Measurements from ENCODE around the gene TSPAN9.

DNA sequence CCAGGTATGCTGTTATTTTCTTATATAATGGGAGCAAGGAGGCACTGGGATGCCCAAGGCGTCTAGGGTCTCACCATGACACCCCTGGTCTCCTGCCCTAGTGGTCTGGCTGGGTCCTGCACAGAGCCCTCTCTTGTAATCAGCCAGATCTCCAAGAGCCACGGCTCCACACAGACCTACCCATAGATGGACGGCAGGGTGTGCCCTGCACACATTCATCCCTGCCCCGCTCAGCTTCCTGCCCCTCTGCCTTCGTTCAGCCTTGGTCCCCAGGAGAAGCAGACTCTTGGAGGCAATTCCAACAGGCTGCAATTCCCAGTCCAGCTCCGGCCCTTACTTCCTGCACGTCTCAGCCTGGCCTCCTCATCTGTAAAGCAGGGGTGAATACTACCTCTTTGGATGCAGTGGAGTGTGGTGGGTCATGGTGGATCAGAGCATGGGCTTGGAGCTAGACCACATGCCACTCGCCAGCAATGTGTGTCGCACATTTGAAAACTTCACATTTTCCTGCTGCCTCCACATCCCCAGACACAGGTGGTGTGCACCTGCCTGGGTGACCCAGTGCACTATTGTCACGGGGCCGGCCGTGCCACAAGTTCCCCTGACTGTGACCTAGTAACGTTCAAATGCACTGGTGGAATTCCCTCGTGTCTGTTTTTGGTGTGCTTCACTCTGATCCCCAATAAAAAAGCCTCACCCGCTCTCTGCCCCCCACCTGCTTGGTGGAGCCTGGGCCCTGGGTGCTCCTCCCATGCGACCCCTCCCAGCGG lies 242.7 kb downstream of the TSPAN9 start:
- no peak for TF ChIP-seq MXI1 (IDR thresholded peaks at IDR 0.05; ENCODE audit: borderline replicate concordance, low read depth, low read length)
- TF ChIP-seq RFX5 (IDR thresholded peaks at IDR 0.05; ENCODE audit: low read depth, low read length): no peak
- TF ChIP-seq, protein P1, sequence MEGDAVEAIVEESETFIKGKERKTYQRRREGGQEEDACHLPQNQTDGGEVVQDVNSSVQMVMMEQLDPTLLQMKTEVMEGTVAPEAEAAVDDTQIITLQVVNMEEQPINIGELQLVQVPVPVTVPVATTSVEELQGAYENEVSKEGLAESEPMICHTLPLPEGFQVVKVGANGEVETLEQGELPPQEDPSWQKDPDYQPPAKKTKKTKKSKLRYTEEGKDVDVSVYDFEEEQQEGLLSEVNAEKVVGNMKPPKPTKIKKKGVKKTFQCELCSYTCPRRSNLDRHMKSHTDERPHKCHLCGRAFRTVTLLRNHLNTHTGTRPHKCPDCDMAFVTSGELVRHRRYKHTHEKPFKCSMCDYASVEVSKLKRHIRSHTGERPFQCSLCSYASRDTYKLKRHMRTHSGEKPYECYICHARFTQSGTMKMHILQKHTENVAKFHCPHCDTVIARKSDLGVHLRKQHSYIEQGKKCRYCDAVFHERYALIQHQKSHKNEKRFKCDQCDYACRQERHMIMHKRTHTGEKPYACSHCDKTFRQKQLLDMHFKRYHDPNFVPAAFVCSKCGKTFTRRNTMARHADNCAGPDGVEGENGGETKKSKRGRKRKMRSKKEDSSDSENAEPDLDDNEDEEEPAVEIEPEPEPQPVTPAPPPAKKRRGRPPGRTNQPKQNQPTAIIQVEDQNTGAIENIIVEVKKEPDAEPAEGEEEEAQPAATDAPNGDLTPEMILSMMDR (conservative IDR thresholded peaks at IDR 0.05; ENCODE audit: low read depth, low read length): no peak
- no peak for TF ChIP-seq RCOR1 (IDR thresholded peaks at IDR 0.05; ENCODE audit: insufficient replicate concordance, low read length)
- TF ChIP-seq POLR2A (IDR thresholded peaks at IDR 0.05; ENCODE audit: low read depth, low read length): no peak
- TF ChIP-seq FOS (IDR thresholded peaks at IDR 0.05; ENCODE audit: low read depth, low read length): no peak
- no peak for TF ChIP-seq BHLHE40 (IDR thresholded peaks at IDR 0.05; ENCODE audit: low read depth, low read length)
- no peak for TF ChIP-seq CHD1 (IDR thresholded peaks at IDR 0.05; ENCODE audit: low read depth, low read length)
- no peak for TF ChIP-seq MAZ (IDR thresholded peaks at IDR 0.05; ENCODE audit: borderline replicate concordance, low read depth, low read length)
